ENCODE measurements around the gene TMEM212. TPM values are rescaled to one million over a fixed set of nuclear protein-coding genes. Genes with fewer than 3 reads are reported as not detected.

TMEM212 gene
- total and polyA plus RNA-seq, 9 of the 15 experiments (the other 6 are each of a cell fraction or from before 2014, with no cell fraction given) = not detected

DNA sequence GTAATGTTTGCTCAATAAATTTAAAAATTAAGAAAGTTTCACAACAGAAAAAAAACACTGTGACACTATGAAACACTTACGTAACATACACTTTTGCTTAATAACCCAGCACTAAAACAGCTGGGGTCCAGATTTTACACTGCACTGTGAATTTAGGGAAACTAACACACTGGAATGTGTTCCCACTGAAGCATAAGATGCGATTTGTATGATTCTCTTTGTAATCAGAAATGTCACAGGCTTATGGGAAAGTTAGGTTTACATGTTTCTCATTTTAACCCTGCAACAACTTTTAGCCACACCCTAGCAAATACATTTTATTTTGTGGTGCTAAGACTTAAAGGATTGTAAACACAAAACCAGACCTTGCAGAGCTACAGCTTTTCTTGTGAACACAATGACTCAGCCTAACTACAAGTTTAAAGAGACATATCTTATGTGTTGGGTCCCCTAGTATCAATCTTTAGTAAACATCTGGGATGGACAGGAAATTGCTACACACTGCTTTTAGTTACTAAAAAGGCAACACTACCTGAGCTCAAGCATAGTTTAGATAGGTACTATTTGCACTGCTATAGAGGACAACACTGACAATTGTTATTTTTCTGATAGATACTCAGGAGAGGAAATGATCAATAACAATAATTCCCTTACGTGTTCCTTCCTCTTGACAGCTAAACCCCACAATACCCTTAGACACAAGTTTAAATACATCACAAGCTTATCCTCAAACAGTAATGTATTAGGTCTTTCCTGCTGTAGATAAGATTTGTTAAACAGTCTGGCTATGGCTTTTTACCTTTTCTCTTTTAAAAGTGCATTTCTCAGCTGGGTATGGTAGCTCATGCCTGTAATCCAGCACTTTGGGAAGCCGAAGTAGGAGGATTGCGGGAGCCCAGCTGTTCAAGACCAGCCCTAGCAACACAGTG lies 36.7 kb upstream of the TMEM212 start (continued):
- TF ChIP-seq ZNF785 (CRISPR knock-in tag; IDR thresholded peaks at IDR 0.05) (no peak), PKNOX1 (IDR thresholded peaks at IDR 0.05) (peak; percentile 45), ARNT (IDR thresholded peaks at IDR 0.05) (peak; percentile 15 to 75; a peak in 1 of 4 replicates), MEF2D (tag; conservative IDR thresholded peaks at IDR 0.05; ENCODE audit: low read depth) (no peak), ZNF644 (tag; IDR thresholded peaks at IDR 0.05; ENCODE audit: low read depth) (peak; percentile 53; the same call in 1 of the 2 replicates), STAT5B (CRISPR knock-in tag; IDR thresholded peaks at IDR 0.05) (no peak), SRSF3 (IDR thresholded peaks at IDR 0.05; ENCODE audit: insufficient read depth, low read length) (no peak), GABPA (tag; conservative IDR thresholded peaks at IDR 0.05; ENCODE audit: low read depth) (peak; percentile 58), ID3 (CRISPR knock-in tag; IDR thresholded peaks at IDR 0.05) (no peak), ID3 (tag; IDR thresholded peaks at IDR 0.05) (no peak), ZNF668 (CRISPR knock-in tag; IDR thresholded peaks at IDR 0.05) (no peak)
- TF ChIP-seq, protein P1, sequence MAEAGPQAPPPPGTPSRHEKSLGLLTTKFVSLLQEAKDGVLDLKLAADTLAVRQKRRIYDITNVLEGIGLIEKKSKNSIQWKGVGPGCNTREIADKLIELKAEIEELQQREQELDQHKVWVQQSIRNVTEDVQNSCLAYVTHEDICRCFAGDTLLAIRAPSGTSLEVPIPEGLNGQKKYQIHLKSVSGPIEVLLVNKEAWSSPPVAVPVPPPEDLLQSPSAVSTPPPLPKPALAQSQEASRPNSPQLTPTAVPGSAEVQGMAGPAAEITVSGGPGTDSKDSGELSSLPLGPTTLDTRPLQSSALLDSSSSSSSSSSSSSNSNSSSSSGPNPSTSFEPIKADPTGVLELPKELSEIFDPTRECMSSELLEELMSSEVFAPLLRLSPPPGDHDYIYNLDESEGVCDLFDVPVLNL (CRISPR knock-in tag; IDR thresholded peaks at IDR 0.05; ENCODE audit: low read depth) = no peak
- TF ChIP-seq, protein P2, sequence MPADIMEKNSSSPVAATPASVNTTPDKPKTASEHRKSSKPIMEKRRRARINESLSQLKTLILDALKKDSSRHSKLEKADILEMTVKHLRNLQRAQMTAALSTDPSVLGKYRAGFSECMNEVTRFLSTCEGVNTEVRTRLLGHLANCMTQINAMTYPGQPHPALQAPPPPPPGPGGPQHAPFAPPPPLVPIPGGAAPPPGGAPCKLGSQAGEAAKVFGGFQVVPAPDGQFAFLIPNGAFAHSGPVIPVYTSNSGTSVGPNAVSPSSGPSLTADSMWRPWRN (IDR thresholded peaks at IDR 0.05; ENCODE audit: low read depth) = peak; percentile 36; the same call in 1 of the 2 replicates
- TF ChIP-seq, protein P3, sequence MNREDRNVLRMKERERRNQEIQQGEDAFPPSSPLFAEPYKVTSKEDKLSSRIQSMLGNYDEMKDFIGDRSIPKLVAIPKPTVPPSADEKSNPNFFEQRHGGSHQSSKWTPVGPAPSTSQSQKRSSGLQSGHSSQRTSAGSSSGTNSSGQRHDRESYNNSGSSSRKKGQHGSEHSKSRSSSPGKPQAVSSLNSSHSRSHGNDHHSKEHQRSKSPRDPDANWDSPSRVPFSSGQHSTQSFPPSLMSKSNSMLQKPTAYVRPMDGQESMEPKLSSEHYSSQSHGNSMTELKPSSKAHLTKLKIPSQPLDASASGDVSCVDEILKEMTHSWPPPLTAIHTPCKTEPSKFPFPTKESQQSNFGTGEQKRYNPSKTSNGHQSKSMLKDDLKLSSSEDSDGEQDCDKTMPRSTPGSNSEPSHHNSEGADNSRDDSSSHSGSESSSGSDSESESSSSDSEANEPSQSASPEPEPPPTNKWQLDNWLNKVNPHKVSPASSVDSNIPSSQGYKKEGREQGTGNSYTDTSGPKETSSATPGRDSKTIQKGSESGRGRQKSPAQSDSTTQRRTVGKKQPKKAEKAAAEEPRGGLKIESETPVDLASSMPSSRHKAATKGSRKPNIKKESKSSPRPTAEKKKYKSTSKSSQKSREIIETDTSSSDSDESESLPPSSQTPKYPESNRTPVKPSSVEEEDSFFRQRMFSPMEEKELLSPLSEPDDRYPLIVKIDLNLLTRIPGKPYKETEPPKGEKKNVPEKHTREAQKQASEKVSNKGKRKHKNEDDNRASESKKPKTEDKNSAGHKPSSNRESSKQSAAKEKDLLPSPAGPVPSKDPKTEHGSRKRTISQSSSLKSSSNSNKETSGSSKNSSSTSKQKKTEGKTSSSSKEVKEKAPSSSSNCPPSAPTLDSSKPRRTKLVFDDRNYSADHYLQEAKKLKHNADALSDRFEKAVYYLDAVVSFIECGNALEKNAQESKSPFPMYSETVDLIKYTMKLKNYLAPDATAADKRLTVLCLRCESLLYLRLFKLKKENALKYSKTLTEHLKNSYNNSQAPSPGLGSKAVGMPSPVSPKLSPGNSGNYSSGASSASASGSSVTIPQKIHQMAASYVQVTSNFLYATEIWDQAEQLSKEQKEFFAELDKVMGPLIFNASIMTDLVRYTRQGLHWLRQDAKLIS (CRISPR knock-in tag; IDR thresholded peaks at IDR 0.05) = no peak
